GM18502 (cell line): ENCODE results near the gene GDA.
A peak's percentile ranks its signal among the peaks of the same experiment; 100 is the strongest.

Experiments
- ATAC-seq: cut with Tn5 transposase; IDR thresholded peaks from one replicate; pipeline ENCODE4 v1.9.1; 2021; ENCODE audit warnings: mild to moderate bottlenecking; ENCODE audit not compliant: unreplicated experiment, poor library complexity

GDA gene

GRCh38 chr9:72203205-72203803 is 54.1 kb downstream of the GDA start:
- ATAC-seq: peak; percentile 70

GRCh38 chr9:72204062-72204461 is 54.8 kb downstream of the GDA start:
- no peak for ATAC-seq

GRCh38 chr9:72205513-72205912 is 56.3 kb downstream of the GDA start:
- ATAC-seq: peak; percentile 68

GRCh38 chr9:72207278-72207677 is 58.0 kb downstream of the GDA start:
- peak; percentile 38 for ATAC-seq

GRCh38 chr9:72210522-72210921 is 61.3 kb downstream of the GDA start:
- no peak for ATAC-seq

GRCh38 chr9:72211047-72211446 is 61.8 kb downstream of the GDA start:
- no peak for ATAC-seq

GRCh38 chr9:72213906-72214305 is 64.7 kb downstream of the GDA start:
- ATAC-seq: no peak

GRCh38 chr9:72217306-72217842 is 68.1 kb downstream of the GDA start:
- ATAC-seq: no peak

- ATAC-seq: no peak
Observed at GRCh38 chr9:72220589-72220988, 71.3 kb downstream of the GDA start.

- no peak for ATAC-seq
Observed at GRCh38 chr9:72226146-72226812, 77.0 kb downstream of the GDA start.

- ATAC-seq: no peak
Observed at GRCh38 chr9:72228282-72228681, 79.0 kb downstream of the GDA start.

GRCh38 chr9:72232778-72233177 is 83.5 kb downstream of the GDA start:
- no peak for ATAC-seq

- no peak for ATAC-seq
Observed at GRCh38 chr9:72247549-72247948, 98.3 kb downstream of the GDA start.

- ATAC-seq: no peak
Observed at GRCh38 chr9:72251589-72251988, 102.3 kb downstream of the GDA start.

- no peak for ATAC-seq
Observed at GRCh38 chr9:72254901-72255545, 105.8 kb downstream of the GDA start.

GRCh38 chr9:72255569-72255968 is 106.3 kb downstream of the GDA start:
- ATAC-seq: no peak

- ATAC-seq: no peak
Observed at GRCh38 chr9:72256931-72257330, 107.7 kb downstream of the GDA start.

GRCh38 chr9:72257814-72258213 is 108.6 kb downstream of the GDA start:
- no peak for ATAC-seq

GRCh38 chr9:72262063-72262462 is 112.8 kb downstream of the GDA start:
- ATAC-seq: no peak

- ATAC-seq: no peak
Observed at GRCh38 chr9:72263572-72263971, 114.3 kb downstream of the GDA start.

- no peak for ATAC-seq
Observed at GRCh38 chr9:72268961-72269360, 119.7 kb downstream of the GDA start.
